Measurements from ENCODE around the gene FGG. TPM values are rescaled to one million over a fixed set of nuclear protein-coding genes. Genes with fewer than 3 reads are reported as not detected.

The FGG gene
- total and polyA plus RNA-seq, 2 of the 8 experiments (the other 6 are each of a cell fraction or from before 2014, with no cell fraction given): not detected

GRCh38 chr4:154623995-154624394, 11.5 kb upstream of the FGG start:
- H3K79me1 ChIP-seq (ENCODE audit: low read depth, low read length): no peaks in the 10 kb centered on the region
- no peak overlapping the region for H3K18ac ChIP-seq (ENCODE audit: extremely low read depth, low read length)
- no peak for DNase-seq (ENCODE audit: low read depth in 1 of 2, low spot score in 2 of 2)
- no peak overlapping the region for H3K27ac ChIP-seq (ENCODE audit: low read depth, low read length)
- no peak overlapping the region for H3K56ac ChIP-seq (replicated peaks; ENCODE audit: insufficient read length, low read depth, low read length)
- H3K9me3 ChIP-seq (ENCODE audit: insufficient read depth in 2 of 2, low read depth in 1 of 2, low read length in 1 of 2): no peaks in the 10 kb centered on the region
- H4K91ac ChIP-seq (replicated peaks; ENCODE audit: insufficient read length, low read length): no peak overlapping the region
- no peak for FAIRE-seq
- CTCF ChIA-PET (ENCODE audit: partially characterized antibody): interaction anchor here (0.6 to 10.6 kb wide), 25 partner anchors 9 to 384 kb away, joined by 3 to 283 read pairs (median 5); partner anchors contain the start of genes FGG, LRAT and PLRG1
- H2AFZ ChIP-seq (ENCODE audit: low read length): no peak overlapping the region
- H4K5ac ChIP-seq (ENCODE audit: insufficient read length, low read depth, low read length): no peak overlapping the region
- 80% methylated on average over 7 of the region's 7 CpGs; no CpG with 5 or more reads in 1 of the 2 experiments for WGBS, 2 experiments (ENCODE audit: extremely low coverage in 1 of 2, insufficient coverage in 1 of 2, insufficient read length in 1 of 2, insufficient replicate concordance in 2 of 2, low coverage in 1 of 2, low lambda C conversion rate in 2 of 2, missing lambda C conversion rate in 1 of 2)
- H2BK15ac ChIP-seq (ENCODE audit: low read length): no peak overlapping the region
- no peaks in the 10 kb centered on the region for H4K20me1 ChIP-seq (replicated peaks in 1 of 2; ENCODE audit: control insufficient read depth in 1 of 2, insufficient read depth in 2 of 2, low read length in 2 of 2)
- H2BK5ac ChIP-seq (ENCODE audit: low read depth, low read length): no peak overlapping the region
- H3K27me3 ChIP-seq (replicated peaks in 1 of 4; ENCODE audit: control insufficient read depth in 3 of 4, extremely low read depth in 1 of 4, insufficient read depth in 3 of 4, low read length in 3 of 4): peaks cover 1 to 22% (median 11%) of the 10 kb centered on the region in 4 experiments
- H2BK120ac ChIP-seq (replicated peaks; ENCODE audit: low read depth, low read length): no peak overlapping the region
- no peaks in the 10 kb centered on the region for H3K79me2 ChIP-seq (ENCODE audit: control insufficient read depth in 1 of 2, insufficient read depth in 2 of 2, low read length in 2 of 2)
- no peaks in the 10 kb centered on the region for H3K36me3 ChIP-seq (ENCODE audit: control insufficient read depth in 2 of 4, insufficient read depth in 4 of 4, low read length in 3 of 4)
- no peak overlapping the region for H3K4me2 ChIP-seq (ENCODE audit: insufficient read depth in 1 of 2, low read depth in 2 of 2, low read length in 2 of 2)
- H3K4me3 ChIP-seq (ENCODE audit: extremely low read depth in 1 of 4, insufficient read depth in 2 of 4, low read depth in 3 of 4, low read length in 4 of 4): no peak overlapping the region
- no peak overlapping the region for H3K4ac ChIP-seq (replicated peaks; ENCODE audit: insufficient read length, low read depth, low read length)
- peaks cover 8% of the 10 kb centered on the region; the same call in 1 of the 2 replicates for H3K23me2 ChIP-seq (ENCODE audit: low read depth, low read length)
- no peak overlapping the region for H3K23ac ChIP-seq (ENCODE audit: insufficient read length)
- H4K8ac ChIP-seq (ENCODE audit: extremely low read depth, insufficient read depth, low read length): no peak overlapping the region
- H3K14ac ChIP-seq (ENCODE audit: insufficient read length): no peak overlapping the region
- peaks cover 0 to 4% (median 1%) of the 10 kb centered on the region in 4 experiments; a peak in 2 of 7 replicates for H3K4me1 ChIP-seq (replicated peaks in 1 of 4; ENCODE audit: control insufficient read depth in 3 of 4, insufficient read depth in 4 of 4, low read length in 3 of 4)
- no peak overlapping the region for H2BK20ac ChIP-seq (ENCODE audit: low read length)
- POLR2A ChIA-PET (ENCODE audit: partially characterized antibody): no interaction called here
- no peak overlapping the region for H2BK12ac ChIP-seq (ENCODE audit: low read depth, low read length)
- no peak overlapping the region for H2AK5ac ChIP-seq (ENCODE audit: low read depth, low read length)
- no peak overlapping the region for H3K9ac ChIP-seq (replicated peaks in 1 of 4; ENCODE audit: extremely low read depth in 1 of 4, low read depth in 3 of 4, low read length in 3 of 4)
- TF ChIP-seq RAD21 (IDR thresholded peaks at IDR 0.05 in 1 of 2, conservative IDR thresholded peaks at IDR 0.05 in 1 of 2; ENCODE audit: low read depth in 2 of 2, low read length in 2 of 2) (no peak), TBP (IDR thresholded peaks at IDR 0.05; ENCODE audit: low read depth, low read length) (no peak), TEAD4 (IDR thresholded peaks at IDR 0.05; ENCODE audit: low read depth, low read length) (no peak)

All from H1 (cell line).